GM18951 (cell line): ENCODE data around the gene HTR2C.
"Not testable (repeated sequence)": the region's sequence is repeated elsewhere in the genome, so short reads cannot be mapped to it uniquely, and the experiment has no call there.

Experiments
- POLR2A ChIP-seq: IDR thresholded peaks from 4 replicates; pipeline ENCODE4 v1.6.1; 2011; ENCODE audit warnings: mild to moderate bottlenecking; ENCODE audit not compliant: insufficient read length, insufficient read depth; ENCODE audit errors: extremely low read depth
- in situ Hi-C: fragments of 300-500 bp; cut with MboI; formaldehyde crosslinking; loops from one replicate; pipeline ENCODE4 v1.12.0; 2022; ENCODE audit warnings: low sequenced_read_pairs, mixed read lengths, inconsistent platforms; ENCODE audit not compliant: unreplicated experiment

The HTR2C gene

DNA sequence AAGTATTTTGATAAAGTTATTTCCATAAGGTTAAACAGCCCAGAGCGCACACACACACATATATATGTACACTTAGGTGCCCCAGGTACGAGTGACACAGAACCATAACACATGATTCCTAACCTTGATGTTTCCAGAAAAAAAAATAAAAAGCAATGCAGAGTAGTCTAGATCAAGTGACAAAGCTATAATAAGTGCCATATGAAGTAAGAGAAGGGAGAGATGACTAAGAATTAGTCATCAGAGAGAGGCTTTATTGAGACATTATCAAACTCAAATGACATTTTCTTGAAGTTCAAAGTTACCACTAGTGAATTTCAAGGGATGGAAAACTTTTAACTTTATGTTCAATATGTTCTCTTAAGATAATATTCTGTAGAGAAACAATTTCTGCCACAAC lies 215.0 kb downstream of the HTR2C start:
- no peak for TF ChIP-seq POLR2A

DNA sequence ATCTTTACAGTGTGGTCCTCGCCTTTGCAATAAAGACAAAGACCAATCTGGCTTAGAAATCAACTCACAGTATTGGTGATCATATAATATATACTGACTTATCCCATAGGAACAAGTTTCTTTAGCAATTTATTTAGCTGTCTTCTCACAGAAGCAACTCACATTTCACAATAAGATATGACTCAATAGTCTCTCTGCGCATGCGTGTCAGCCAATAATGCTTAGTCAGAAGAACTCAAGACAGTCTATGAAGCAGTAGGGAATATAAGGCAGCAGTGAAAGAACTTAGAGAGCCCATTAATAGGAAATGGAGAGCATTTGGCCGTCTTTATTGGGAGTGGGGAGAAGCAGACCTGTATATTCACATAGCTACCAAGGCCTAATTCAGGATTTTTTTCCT lies 216.8 kb downstream of the HTR2C start:
- TF ChIP-seq POLR2A, result no peak
- in situ Hi-C loops, result no loop called here

More for the DNA sequence above, 215.0 kb downstream of the HTR2C start:
- in situ Hi-C loops, result no loop called here

DNA sequence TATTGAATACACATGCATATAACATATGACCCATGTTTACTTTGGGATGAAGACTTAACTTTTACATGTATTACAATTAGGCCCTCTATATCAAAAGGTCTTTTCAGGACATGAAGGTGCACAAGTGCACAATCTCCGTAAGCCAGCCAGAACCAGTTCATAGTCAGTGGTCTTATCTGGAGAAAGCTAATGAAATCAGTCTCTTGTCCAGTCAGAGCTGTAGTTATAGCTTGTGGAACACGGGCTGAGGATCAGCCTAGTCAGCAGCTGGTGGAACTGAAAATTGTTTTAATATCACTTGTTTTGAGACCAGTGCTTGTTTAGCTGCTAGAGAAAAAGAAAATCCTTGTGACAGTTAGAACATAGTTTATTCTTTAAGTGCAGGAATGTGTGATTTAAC lies 235.6 kb downstream of the HTR2C start:
- in situ Hi-C loops, result no loop called here
- TF ChIP-seq POLR2A, result no peak

DNA sequence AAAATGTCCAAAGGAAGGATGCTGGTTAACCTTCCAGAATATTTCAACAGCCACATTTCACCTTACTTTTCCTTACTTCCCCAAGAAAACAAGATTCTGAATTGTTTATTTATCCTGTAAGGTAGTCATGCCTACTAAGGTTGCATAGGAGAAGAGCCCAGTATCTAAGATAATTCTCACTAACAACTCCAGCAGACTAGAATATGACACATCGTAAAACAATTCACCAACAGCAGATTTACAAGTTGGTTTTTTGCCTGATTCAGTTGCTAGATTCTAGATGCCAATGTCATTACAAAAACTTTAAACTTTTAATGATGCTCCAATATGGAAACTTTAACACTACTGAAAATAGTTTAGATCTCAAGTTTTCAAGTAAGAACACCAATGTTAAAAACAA lies 257.2 kb downstream of the HTR2C start:
- TF ChIP-seq POLR2A, result no peak
- in situ Hi-C loops, result no loop called here

DNA sequence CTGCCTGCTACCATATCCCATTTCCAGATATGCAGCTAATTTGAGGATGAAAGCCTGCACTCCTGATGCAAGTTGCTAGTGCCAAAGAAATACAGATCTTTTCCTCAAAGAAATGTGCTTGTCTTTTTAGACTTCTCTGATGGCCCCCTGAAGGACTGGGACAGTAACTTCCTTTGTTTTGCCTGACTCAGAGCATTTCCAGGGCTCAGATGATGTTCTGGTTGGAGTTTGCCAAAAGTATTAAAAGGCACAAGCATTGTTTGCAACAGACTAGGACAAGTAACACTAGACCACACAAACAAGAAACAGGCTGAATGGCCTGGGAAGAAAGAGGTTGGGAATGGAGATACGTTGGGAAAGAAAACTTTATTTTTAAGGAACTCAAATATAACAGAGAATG lies 258.3 kb downstream of the HTR2C start:
- TF ChIP-seq POLR2A, result no peak
- in situ Hi-C loops, result no loop called here

DNA sequence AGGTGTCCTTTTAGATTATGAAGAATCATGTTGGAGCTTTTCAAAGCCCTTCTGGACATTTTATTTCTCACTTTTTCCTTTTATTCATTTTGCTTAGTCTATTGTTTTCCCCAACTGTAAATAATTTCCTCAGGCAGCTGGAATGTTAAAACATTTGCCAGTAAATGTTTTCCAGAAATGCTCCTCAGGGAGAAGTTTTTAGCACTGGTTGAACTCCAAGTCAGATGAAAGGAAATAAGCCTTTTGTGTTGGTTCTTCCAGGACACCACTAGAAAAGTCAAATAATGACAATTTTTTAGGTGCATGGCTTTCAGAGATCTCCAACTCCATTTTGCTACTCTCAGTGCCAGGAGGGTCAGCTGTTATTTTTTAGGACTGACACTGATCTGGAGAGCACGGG lies 305.6 kb downstream of the HTR2C start:
- no peak for TF ChIP-seq POLR2A
- in situ Hi-C loops, result no loop called here

DNA sequence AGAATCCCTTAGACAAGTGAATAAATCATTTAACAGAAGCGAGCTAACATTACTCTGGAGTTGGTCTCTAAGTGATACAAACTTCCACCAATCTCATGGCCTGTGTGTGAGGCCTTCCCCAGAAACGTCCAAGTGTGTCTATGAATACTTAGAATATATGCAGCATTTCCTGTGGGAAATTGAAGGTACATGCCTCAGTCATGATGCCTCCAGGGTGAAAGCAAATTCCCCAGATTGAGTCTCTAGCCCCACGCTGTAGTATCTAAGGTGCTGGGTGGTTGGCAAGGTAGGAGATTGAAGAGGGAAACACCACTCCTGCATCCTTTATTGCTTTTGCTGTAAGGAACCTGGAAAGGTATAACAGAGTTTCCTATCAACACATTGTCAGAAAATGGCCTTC lies 319.7 kb downstream of the HTR2C start:
- no peak for TF ChIP-seq POLR2A
- in situ Hi-C loops, result no loop called here

DNA sequence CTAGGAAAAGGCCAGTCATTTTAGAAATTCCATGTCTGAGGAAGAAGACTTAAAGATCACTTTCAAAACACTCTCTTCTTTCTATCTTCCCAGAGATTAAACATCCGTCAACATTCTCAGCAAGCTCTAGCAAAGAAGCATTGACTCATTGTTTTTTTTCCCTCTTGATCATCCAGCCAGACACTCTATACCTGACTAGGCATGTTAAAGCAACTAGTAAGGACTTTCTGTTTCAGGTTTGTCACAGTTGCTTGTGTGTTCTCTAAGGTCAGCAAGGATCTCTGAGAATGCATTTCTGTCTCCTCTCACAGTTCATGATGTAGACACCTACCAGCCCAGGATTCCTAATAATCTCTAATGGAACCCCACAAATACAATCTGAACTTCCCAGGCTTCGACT lies 321.4 kb downstream of the HTR2C start:
- TF ChIP-seq POLR2A, result no peak
- in situ Hi-C loops, result no loop called here

DNA sequence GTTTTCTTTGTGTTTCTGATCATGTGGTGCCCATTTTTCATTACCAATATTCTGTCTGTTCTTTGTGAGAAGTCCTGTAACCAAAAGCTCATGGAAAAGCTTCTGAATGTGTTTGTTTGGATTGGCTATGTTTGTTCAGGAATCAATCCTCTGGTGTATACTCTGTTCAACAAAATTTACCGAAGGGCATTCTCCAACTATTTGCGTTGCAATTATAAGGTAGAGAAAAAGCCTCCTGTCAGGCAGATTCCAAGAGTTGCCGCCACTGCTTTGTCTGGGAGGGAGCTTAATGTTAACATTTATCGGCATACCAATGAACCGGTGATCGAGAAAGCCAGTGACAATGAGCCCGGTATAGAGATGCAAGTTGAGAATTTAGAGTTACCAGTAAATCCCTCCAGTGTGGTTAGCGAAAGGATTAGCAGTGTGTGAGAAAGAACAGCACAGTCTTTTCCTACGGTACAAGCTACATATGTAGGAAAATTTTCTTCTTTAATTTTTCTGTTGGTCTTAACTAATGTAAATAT lies 323.2 kb downstream of the HTR2C start:
- TF ChIP-seq POLR2A, result no peak
- in situ Hi-C loops, result no loop called here

DNA sequence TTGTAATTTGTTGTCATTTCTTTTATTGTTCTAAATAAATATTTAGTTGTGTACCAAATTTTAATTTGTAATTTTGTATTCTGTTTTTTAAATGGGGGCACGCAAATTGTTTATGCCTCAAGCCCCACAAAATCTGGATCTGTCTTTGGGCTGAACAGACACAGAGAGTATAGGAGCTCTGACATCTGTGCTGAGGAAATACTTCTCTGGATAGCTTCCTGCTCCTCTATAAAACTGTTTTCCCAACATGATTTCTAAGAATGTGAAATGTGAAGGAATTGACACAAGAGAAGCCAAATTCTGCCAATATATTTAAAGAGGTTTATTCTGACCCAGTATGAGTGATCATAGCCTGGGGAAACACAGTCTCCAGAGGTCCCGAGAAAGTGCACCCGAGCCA lies 340.5 kb downstream of the HTR2C start:
- in situ Hi-C loops, result no loop called here
- no peak for TF ChIP-seq POLR2A

DNA sequence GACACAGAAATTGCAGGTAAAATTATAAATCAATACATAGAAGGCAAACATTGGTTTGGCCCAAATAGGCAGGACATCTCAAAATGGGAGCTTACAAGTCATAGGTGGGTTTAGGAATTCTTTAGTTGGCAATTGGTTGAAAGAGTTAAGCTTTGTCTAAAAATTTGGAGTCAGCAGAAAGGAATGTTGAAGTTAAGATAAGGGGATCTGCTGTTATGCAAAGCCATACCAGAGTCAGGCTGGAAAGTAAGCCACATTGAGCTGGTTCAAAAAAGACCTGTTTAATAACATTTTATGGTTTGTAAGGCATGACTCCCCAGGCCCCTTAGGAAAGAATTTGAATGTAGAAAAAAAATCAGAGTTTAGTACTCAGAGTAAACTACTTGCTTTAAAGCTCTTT lies 341.0 kb downstream of the HTR2C start:
- in situ Hi-C loops, result no loop called here
- no peak for TF ChIP-seq POLR2A

DNA sequence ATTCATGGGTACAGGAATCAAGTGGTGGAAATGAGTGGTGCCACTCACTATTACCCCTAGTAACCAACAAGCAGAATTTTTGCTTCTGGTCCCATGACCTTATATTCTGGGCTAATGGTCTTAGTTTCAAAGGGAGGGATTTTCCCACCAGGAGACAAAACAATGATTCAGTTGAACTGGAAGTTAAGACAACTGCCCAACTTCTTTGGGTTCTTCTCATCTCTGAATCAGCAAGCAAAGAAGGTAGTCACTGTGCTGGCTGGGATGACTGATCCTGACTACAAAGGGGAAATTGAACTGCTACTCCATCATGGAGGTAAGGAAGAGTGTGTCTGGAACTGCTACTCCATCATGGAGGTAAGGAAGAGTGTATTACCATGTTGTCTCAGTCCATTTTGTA lies 346.3 kb downstream of the HTR2C start:
- no peak for TF ChIP-seq POLR2A
- in situ Hi-C loops, result no loop called here

DNA sequence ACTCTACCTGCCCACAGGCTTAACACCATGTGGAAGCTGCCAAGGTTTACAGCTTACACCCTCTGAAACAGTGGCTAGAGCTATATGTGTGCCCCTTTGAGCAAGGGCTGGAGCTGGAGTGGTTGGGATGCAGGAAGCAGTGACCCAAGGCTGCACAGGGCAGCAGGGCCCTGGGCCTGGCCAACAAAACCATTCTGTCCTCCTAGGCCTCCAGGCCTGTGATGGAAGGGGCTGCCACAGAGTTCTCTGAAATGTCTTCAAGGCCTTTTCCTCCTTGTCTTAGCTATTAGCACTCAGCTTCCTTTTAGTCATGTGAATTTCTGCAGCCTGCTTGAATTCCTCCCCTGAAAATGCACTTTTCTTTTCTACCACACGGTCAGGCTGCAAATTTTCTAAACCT lies 348.7 kb downstream of the HTR2C start:
- TF ChIP-seq POLR2A, result no peak
- in situ Hi-C loops, result no loop called here

DNA sequence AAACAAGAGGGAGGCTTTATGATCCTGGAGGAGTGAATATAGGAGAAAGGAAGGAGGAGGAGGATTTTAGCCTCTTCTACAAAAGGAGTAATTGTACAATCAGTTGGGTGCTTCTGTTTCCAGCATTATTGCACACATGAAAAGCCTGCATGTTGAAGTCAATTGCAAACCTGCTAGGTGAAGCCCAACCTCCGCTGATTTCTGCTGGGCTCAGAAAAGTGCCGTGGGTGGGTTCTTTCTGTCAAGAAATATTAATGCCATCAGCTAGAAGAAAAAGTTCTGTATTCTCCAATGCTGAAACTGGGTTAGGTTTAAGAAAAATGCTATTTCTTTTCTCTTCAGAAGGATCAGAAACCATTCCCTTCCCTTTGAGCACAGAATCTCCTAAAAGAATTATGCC lies 349.4 kb downstream of the HTR2C start:
- in situ Hi-C loops, result not testable (repeated sequence)

DNA sequence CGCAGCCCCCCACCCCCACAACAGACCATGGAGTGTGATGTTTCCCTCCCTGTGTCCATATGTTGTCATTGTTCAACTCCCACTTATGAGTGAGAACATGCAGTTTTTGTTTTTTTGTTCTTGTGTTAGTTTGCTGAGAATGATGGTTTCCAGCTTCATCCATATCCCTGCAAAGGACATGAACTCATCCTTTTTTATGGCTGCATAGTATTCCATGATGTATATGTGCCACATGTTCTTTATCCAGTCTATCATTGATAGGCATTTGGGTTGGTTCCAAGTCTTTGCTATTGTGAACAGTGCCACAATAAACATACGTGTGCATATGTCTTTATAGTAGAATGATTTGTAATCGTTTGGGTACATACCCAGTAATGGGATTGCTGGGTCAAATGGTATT lies 353.2 kb downstream of the HTR2C start:
- in situ Hi-C loops, result not testable (repeated sequence)

DNA sequence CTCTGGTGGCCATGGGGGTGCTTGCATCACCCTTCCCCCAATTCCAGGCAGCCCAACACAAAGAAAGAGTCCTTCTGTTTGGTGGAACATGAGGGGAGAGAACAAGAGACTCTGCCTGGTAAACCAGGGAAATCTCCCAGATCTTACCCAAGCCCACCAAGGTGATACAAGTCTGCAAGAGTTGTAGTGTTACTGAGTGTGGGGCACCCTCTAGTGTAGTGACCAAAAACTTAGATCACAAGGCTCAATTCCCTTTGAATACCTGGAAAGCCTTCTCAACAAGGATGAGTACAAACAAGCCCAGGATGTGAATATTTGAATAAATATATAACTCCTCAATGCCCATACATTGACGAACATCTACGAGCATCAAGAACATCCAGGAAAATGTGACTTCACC lies 368.8 kb downstream of the HTR2C start:
- in situ Hi-C loops, result no loop called here
- TF ChIP-seq POLR2A, result no peak
